HG02588 (cell line): ENCODE results near the gene TMEM131L.

Experiments used
- ATAC-seq: cut with Tn5 transposase; IDR thresholded peaks from one replicate; pipeline ENCODE4 v1.9.1; 2021; ENCODE audit warnings: mild to moderate bottlenecking, moderate library complexity; ENCODE audit not compliant: unreplicated experiment

TMEM131L gene

GRCh38 chr4:153520801-153521329 lies 54.7 kb downstream of the TMEM131L start:
- ATAC-seq, result peak; percentile 29

GRCh38 chr4:153521478-153521877 lies 55.3 kb downstream of the TMEM131L start:
- no peak for ATAC-seq

GRCh38 chr4:153521999-153522801 lies 56.0 kb downstream of the TMEM131L start:
- peak; percentile 31 for ATAC-seq

- ATAC-seq, result peak; percentile 64
Measured at GRCh38 chr4:153522802-153523094, 56.6 kb downstream of the TMEM131L start.

- ATAC-seq, result no peak
Measured at GRCh38 chr4:153523164-153523796, 57.1 kb downstream of the TMEM131L start.

- no peak for ATAC-seq
Measured at GRCh38 chr4:153523941-153524386, 57.8 kb downstream of the TMEM131L start.

GRCh38 chr4:153524682-153525081 lies 58.5 kb downstream of the TMEM131L start:
- ATAC-seq, result no peak

GRCh38 chr4:153527690-153528089 lies 61.5 kb downstream of the TMEM131L start:
- no peak for ATAC-seq

- ATAC-seq, result no peak
Measured at GRCh38 chr4:153528705-153529485, 62.7 kb downstream of the TMEM131L start.

GRCh38 chr4:153529646-153530045 lies 63.5 kb downstream of the TMEM131L start:
- ATAC-seq, result no peak

- ATAC-seq, result no peak
Measured at GRCh38 chr4:153530284-153530999, 64.3 kb downstream of the TMEM131L start.

GRCh38 chr4:153531000-153531358 lies 64.8 kb downstream of the TMEM131L start:
- no peak for ATAC-seq

- no peak for ATAC-seq
Measured at GRCh38 chr4:153531976-153532626, 65.9 kb downstream of the TMEM131L start.

- ATAC-seq, result no peak
Measured at GRCh38 chr4:153532636-153533035, 66.5 kb downstream of the TMEM131L start.

GRCh38 chr4:153533387-153533786 lies 67.2 kb downstream of the TMEM131L start:
- no peak for ATAC-seq

- ATAC-seq, result no peak
Measured at GRCh38 chr4:153534792-153535629, 68.9 kb downstream of the TMEM131L start.

- no peak for ATAC-seq
Measured at GRCh38 chr4:153535772-153536513, 69.8 kb downstream of the TMEM131L start.

- ATAC-seq, result no peak
Measured at GRCh38 chr4:153537493-153537960, 71.4 kb downstream of the TMEM131L start.
